GM12878 (cell line): ENCODE results near the gene ADCY2.

Experiments used
- CEBPB ChIP-seq, 2 experiments: fragments of 150-350 bp in 1 of 2; IDR thresholded peaks; 2 replicates each; pipeline ENCODE4 v1.6.1; 2012 to 2014; ENCODE audit warnings: low read depth in 2 of 2, low read length in 2 of 2, borderline replicate concordance in 1 of 2, inconsistent platforms in 1 of 2
- CTCF ChIP-seq, 3 experiments: IDR thresholded peaks in 2 of 3; conservative IDR thresholded peaks in 1 of 3; 2 replicates each; pipeline ENCODE4 v1.5.1; 2011; ENCODE audit warnings: low read depth in 3 of 3, low read length in 3 of 3, mild to moderate bottlenecking in 3 of 3, control low read depth in 2 of 3, moderate library complexity in 2 of 3, inconsistent platforms in 1 of 3, mixed read lengths in 1 of 3; ENCODE audit not compliant: control insufficient read depth in 2 of 3, insufficient read depth in 1 of 3; ENCODE audit errors: extremely low read depth in 1 of 3
- DPF2 ChIP-seq: fragments of 450-650 bp; IDR thresholded peaks from 2 replicates; pipeline ENCODE4 v1.6.1; 2017; ENCODE audit warnings: mild to moderate bottlenecking
- ETV6 ChIP-seq, 2 experiments: fragments of 450-650 bp in 1 of 2; IDR thresholded peaks in 1 of 2; conservative IDR thresholded peaks in 1 of 2; 2 replicates each; pipeline ENCODE4 v1.6.1; 2014; ENCODE audit warnings: antibody characterized with exemption in 1 of 2, borderline replicate concordance in 1 of 2, low read depth in 1 of 2, mild to moderate bottlenecking in 1 of 2, moderate library complexity in 1 of 2
- EZH2 ChIP-seq: IDR thresholded peaks from 2 replicates; pipeline ENCODE4 v1.6.1; 2012; ENCODE audit warnings: low read depth, mild to moderate bottlenecking, control low read depth, inconsistent platforms, low read length, borderline replicate concordance; ENCODE audit not compliant: control insufficient read depth
- HCFC1 ChIP-seq: fragments of 150-350 bp; IDR thresholded peaks from 2 replicates; pipeline ENCODE4 v1.6.1; 2014; ENCODE audit warnings: low read length
- MAX ChIP-seq: IDR thresholded peaks from 2 replicates; pipeline ENCODE4 v1.6.1; 2012; ENCODE audit warnings: low read depth, low read length, improper control_type of control experiment
- NR2C2 ChIP-seq: IDR thresholded peaks from 2 replicates; pipeline ENCODE4 v1.6.1; 2011; ENCODE audit warnings: borderline replicate concordance, low read depth; ENCODE audit not compliant: control insufficient read depth, insufficient read length
- POLR2A ChIP-seq: IDR thresholded peaks from 2 replicates; pipeline ENCODE4 v1.6.1; 2011; ENCODE audit warnings: low read depth, mild to moderate bottlenecking, low read length
- SIN3A ChIP-seq: IDR thresholded peaks from 2 replicates; pipeline ENCODE4 v1.6.1; 2012; ENCODE audit warnings: low read depth, low read length, improper control_type of control experiment
- SMC3 ChIP-seq: IDR thresholded peaks from 2 replicates; pipeline ENCODE4 v1.6.1; 2011; ENCODE audit warnings: low read length, improper control_type of control experiment, borderline replicate concordance
- YY1 ChIP-seq: IDR thresholded peaks from 2 replicates; pipeline ENCODE4 v1.6.1; 2011; ENCODE audit warnings: low read depth, mild to moderate bottlenecking, low read length
- ZSCAN29 ChIP-seq: fragments of 450-650 bp; IDR thresholded peaks from 2 replicates; pipeline ENCODE4 v1.6.1; 2017; ENCODE audit warnings: mild to moderate bottlenecking, moderate library complexity

DNA sequence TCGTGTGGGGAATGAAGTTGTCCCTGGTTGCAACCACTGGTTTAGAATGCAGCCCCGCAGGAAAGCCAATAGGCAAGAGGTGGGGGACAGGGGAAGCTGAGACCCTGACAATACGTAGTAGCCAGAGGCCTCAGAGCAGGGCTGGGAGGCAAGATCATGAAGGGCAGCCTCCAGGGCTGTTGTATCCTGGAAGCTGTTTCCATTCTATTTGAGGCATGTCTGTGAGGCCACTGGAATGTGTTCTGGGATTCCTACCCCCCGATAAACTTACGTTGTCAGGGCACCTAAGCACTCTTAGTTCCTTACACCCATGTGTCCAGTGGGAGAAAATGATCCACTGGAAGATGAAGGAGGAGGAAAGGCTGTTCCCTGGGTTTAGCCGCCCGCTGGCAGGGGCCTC, 277.7 kb downstream of the ADCY2 start:
- no peak for TF ChIP-seq YY1
- no peak for TF ChIP-seq SIN3A
- TF ChIP-seq ETV6 (conservative IDR thresholded peaks at IDR 0.05 in 1 of 2, IDR thresholded peaks at IDR 0.05 in 1 of 2; ENCODE audit: borderline replicate concordance in 1 of 2, low read depth in 1 of 2), result no peak
- no peak for TF ChIP-seq EZH2
- TF ChIP-seq ZSCAN29, result no peak
- no peak for TF ChIP-seq DPF2
- TF ChIP-seq CTCF (IDR thresholded peaks at IDR 0.05 in 2 of 3, conservative IDR thresholded peaks at IDR 0.05 in 1 of 3; ENCODE audit: control insufficient read depth in 2 of 3, extremely low read depth in 1 of 3, insufficient read depth in 1 of 3, low read depth in 3 of 3, low read length in 3 of 3), result no peak
- no peak for TF ChIP-seq CEBPB (IDR thresholded peaks at IDR 0.05; ENCODE audit: borderline replicate concordance in 1 of 2, low read depth in 2 of 2, low read length in 2 of 2)
- TF ChIP-seq NR2C2, result no peak
- no peak for TF ChIP-seq SMC3
- TF ChIP-seq MAX, result no peak
- TF ChIP-seq POLR2A, result no peak
- no peak for TF ChIP-seq HCFC1
